ENCODE measurements around the gene GADD45G. TPM values are rescaled to one million over a fixed set of nuclear protein-coding genes. Genes with fewer than 3 reads are reported as not detected.

The GADD45G gene
- total RNA-seq, 1 donor from 2014 or later = under 0.01 TPM

DNA sequence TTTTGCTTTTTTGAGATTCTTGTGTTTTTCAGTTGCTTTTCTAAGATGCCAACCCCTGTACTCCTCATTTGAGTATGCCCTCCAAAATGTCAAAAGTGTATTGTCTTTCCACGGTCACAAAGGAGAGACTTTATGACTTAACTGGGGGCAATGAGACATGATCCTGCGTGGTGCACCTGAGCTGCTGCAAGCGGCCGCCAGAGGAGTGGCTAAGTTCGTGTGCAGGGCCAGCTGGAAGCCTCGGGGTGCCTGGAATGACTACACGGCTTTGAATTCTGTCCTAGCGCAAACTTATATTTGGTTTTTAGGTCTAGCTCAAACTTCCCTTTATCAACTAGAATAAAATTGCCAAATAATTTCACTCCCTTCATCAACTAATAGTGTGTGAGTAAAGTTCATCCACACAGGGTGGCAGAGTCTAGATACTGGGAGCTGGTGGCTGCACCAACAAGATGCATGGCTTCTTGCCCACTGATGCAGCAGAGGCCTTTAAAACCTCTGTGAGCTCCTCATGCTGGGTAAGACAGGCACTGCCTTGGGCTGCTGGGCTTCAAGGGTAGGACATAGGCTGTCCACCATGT lies 4.7 kb downstream of the GADD45G start:
- no peak for TF ChIP-seq CTCF (IDR thresholded peaks at IDR 0.05; ENCODE audit: insufficient read depth, low read length, severe bottlenecking)
- no peaks in the 10 kb centered on the region for H3K36me3 ChIP-seq (ENCODE audit: control insufficient read depth, insufficient read depth, low read length)
- FAIRE-seq (no peak), DNase-seq (ENCODE audit: low read depth) (no peak)
- H3K4me3 ChIP-seq (ENCODE audit: low read depth, low read length) = no peak overlapping the region
- H3K27me3 ChIP-seq (ENCODE audit: control insufficient read depth, insufficient read depth, low read length) = no peaks in the 10 kb centered on the region

DNA sequence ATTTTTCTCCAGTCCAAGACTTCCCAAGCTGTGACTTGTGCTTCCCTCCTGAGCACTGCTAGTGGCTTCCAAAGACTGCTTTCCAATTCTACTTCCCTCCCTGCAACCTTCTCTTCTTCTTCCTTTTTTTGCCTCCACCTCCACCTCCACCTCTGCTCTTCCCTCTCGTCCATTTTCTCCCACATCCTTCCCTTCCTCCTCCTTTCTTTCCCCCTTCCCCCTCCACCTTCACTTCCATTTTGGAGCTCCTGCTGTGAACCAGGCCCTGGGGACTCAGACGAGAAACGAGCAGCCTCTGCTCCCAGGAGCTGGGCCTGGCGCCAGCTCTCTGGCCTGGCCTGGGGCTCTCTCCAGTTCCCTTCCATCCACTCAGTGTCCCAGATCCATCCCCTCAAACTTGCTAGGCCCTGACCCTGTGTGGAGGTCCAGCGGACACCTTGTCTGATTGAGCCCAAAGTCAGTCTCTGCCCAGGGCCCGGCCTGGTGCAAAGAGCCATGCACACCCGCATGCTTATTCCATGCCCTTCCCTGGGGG lies 5.6 kb downstream of the GADD45G start:
- Histone ChIP-seq H3K27me3 (ENCODE audit: control insufficient read depth, insufficient read depth, low read length) (no peaks in the 10 kb centered on the region), H3K4me3 (ENCODE audit: low read depth, low read length) (no peak overlapping the region), H3K36me3 (ENCODE audit: control insufficient read depth, insufficient read depth, low read length) (no peaks in the 10 kb centered on the region)
- DNase-seq (ENCODE audit: low read depth) (no peak), FAIRE-seq (no peak)
- no peak for TF ChIP-seq CTCF (IDR thresholded peaks at IDR 0.05; ENCODE audit: insufficient read depth, low read length, severe bottlenecking)

DNA sequence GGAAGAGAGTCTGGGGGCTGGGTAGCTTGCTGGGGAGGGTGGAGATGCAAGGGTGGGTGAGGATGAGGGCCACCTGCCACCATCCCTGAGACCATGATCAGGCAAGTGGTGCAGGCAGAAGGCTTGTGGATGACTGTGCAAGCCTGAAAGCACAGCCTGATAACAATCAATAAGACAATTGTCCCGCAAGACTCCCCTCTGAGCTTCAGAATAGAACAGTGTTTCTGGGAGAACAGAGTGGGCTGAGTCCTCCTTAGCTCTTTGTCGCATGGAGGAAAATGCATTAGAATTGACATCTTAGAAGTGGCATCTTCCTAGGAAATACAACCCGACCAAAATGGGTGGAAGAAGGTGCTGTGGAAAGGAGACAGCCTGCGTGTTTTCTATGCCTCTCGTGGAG lies 6.6 kb downstream of the GADD45G start:
- DNase-seq (ENCODE audit: low read depth) (no peak), FAIRE-seq (peak; percentile 79)
- H3K4me3 ChIP-seq (ENCODE audit: low read depth, low read length) = no peak overlapping the region
- no peaks in the 10 kb centered on the region for H3K36me3 ChIP-seq (ENCODE audit: control insufficient read depth, insufficient read depth, low read length)
- no peak for TF ChIP-seq CTCF (IDR thresholded peaks at IDR 0.05; ENCODE audit: insufficient read depth, low read length, severe bottlenecking)
- no peaks in the 10 kb centered on the region for H3K27me3 ChIP-seq (ENCODE audit: control insufficient read depth, insufficient read depth, low read length)

DNA sequence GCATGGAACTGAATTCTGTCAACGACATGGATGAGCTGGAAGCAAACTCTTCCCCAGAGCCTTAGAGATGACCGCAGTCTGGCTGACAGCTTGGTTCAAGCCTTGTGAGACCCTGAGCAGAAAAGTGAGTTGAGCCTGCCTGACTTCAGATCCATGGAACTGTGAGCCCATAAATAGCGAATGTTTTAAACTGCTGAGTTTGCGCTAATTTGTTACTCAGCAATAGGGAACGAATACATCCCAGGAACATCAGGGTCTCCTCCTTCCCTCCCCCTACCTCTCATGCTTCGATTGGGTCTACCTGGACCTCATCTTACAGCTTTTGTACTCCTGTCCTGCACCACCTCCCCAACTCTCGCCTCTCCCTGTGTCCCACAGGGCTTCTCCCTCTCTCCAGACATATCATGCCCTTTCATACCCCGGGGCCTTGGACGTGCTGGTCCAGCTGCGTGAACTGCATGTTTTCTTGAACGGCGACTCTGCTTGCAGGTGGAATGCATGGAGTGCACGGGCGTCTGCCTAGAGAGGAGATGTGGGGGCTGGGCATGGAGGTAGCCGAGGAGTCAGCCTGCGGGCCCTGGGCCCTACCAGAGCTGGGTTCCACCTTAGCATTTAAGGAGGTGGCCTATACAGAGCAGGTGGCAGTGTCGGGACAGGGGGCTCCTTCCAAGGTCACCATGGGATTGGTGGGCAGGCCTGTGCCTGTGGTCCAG lies 7.9 kb downstream of the GADD45G start:
- Histone ChIP-seq H3K27me3 (ENCODE audit: control insufficient read depth, insufficient read depth, low read length) (no peaks in the 10 kb centered on the region), H3K4me3 (ENCODE audit: low read depth, low read length) (no peak overlapping the region), H3K36me3 (ENCODE audit: control insufficient read depth, insufficient read depth, low read length) (no peaks in the 10 kb centered on the region)
- no peak for FAIRE-seq
- no peak for TF ChIP-seq CTCF (IDR thresholded peaks at IDR 0.05; ENCODE audit: insufficient read depth, low read length, severe bottlenecking)
- no peak for DNase-seq (ENCODE audit: low read depth)

GRCh38 chr9:89613912-89614892 lies 9.4 kb downstream of the GADD45G start:
- no peak for TF ChIP-seq CTCF (IDR thresholded peaks at IDR 0.05; ENCODE audit: insufficient read depth, low read length, severe bottlenecking)
- no peak for FAIRE-seq
- H3K4me3 ChIP-seq (ENCODE audit: low read depth, low read length) = no peak overlapping the region
- no peaks in the 10 kb centered on the region for H3K27me3 ChIP-seq (ENCODE audit: control insufficient read depth, insufficient read depth, low read length)
- no peak for DNase-seq (ENCODE audit: low read depth)
- H3K36me3 ChIP-seq (ENCODE audit: control insufficient read depth, insufficient read depth, low read length) = no peaks in the 10 kb centered on the region

Measured in bronchial epithelial cell (primary cell).